Measurements from ENCODE around the gene SATB2.

Gene SATB2

DNA sequence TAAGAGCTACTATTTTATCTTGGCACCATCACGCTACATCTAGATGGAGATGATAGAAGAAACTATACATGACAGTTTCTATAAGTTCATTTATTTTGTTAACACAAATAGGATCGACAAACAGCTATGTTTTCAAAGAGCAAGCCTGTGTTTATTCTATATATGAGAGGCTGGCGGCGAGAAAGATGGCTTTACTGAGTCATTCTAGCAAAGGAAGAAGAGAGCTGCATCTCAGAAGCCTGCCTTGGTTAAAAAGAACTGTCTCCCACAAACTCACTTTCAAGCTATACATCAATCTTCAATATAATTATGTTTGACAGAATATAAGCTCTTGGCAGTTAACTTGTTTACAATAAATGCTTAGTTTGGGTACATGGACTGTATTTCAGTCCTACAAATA lies 13.0 kb downstream of the SATB2 start:
- H3K27ac Mint-ChIP-seq = no peak overlapping the region
- no peaks in the 10 kb centered on the region for H3K9me3 Mint-ChIP-seq
- no peaks in the 10 kb centered on the region for H3K36me3 Mint-ChIP-seq
- H3K4me3 Mint-ChIP-seq = no peak overlapping the region
- DNase-seq (ENCODE audit: low spot score in 2 of 2) (no peak), ATAC-seq (no peak)
- no peaks in the 10 kb centered on the region for H3K4me1 Mint-ChIP-seq

DNA sequence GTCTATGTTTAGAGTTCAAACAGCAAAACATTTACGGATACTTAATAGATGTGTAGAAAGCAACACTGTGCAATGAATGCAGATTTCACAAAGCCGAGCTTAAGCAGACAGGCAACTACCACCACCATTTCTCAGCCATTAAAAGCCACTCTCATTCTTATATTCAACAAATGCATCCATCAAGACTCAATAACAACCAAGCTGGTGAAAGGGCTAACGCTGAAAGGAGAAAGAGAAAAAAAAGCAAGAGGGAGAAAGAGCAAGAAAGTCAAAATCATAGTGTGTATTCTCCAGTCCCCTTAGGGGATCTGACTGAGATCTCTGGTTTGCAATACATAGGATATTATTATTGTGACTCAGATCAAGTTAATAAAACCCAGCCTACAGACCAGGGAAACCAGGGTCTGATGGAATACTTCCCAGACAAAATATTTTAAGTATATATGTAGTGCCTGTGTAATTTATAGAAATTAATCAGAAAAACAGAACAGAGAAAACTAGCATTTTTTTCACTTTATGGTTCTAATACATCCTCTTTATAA lies 14.1 kb downstream of the SATB2 start:
- no peak overlapping the region for H3K4me3 Mint-ChIP-seq
- no peaks in the 10 kb centered on the region for H3K9me3 Mint-ChIP-seq
- H3K27ac Mint-ChIP-seq = no peak overlapping the region
- H3K36me3 Mint-ChIP-seq = no peaks in the 10 kb centered on the region
- DNase-seq (ENCODE audit: low spot score in 2 of 2) (no peak), ATAC-seq (no peak)
- H3K4me1 Mint-ChIP-seq = no peaks in the 10 kb centered on the region

GRCh38 chr2:199442173-199442572 lies 15.6 kb downstream of the SATB2 start:
- DNase-seq (ENCODE audit: low spot score in 2 of 2) = no peak
- ATAC-seq = no peak
- Mint-ChIP-seq H3K4me1 (no peaks in the 10 kb centered on the region), H3K9me3 (no peaks in the 10 kb centered on the region), H3K4me3 (no peak overlapping the region), H3K36me3 (no peaks in the 10 kb centered on the region), H3K27ac (no peak overlapping the region)

GRCh38 chr2:199441759-199442158 lies 16.0 kb downstream of the SATB2 start:
- Mint-ChIP-seq H3K4me3 (no peak overlapping the region), H3K4me1 (no peaks in the 10 kb centered on the region), H3K36me3 (no peaks in the 10 kb centered on the region), H3K27ac (no peak overlapping the region), H3K9me3 (no peaks in the 10 kb centered on the region)
- no peak for DNase-seq (ENCODE audit: low spot score in 2 of 2)
- no peak for ATAC-seq

- Mint-ChIP-seq H3K4me3 (no peak overlapping the region), H3K36me3 (no peaks in the 10 kb centered on the region), H3K4me1 (no peaks in the 10 kb centered on the region), H3K9me3 (no peaks in the 10 kb centered on the region), H3K27ac (no peak overlapping the region)
- no peak for ATAC-seq
- DNase-seq (ENCODE audit: low spot score in 2 of 2) = no peak
These were observed 17.6 kb downstream of the SATB2 start for GRCh38 chr2:199440118-199440517.

DNA sequence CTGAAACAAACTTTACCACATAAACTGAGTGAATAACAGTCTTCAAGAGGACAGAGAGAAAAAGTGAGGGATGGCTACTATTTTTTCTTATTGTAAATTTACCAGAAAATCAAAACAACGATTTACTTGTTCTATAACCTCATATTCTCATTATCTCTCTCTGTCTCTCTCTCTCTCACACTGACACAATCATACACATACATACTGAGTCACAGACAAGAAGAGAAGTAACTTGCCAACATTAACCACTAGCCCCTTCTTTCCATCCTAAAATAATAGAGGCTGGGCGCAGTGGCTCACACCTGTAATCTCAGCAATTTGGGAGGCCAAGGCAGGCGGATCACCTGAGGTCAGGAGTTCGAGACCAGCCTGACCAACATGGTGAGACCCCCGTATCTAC lies 18.2 kb downstream of the SATB2 start:
- H3K27ac Mint-ChIP-seq = no peak overlapping the region
- DNase-seq (ENCODE audit: low spot score in 2 of 2) (no peak), ATAC-seq (no peak)
- H3K4me1 Mint-ChIP-seq = no peaks in the 10 kb centered on the region
- no peaks in the 10 kb centered on the region for H3K9me3 Mint-ChIP-seq
- no peak overlapping the region for H3K4me3 Mint-ChIP-seq
- no peaks in the 10 kb centered on the region for H3K36me3 Mint-ChIP-seq

- Mint-ChIP-seq H3K4me1 (no peaks in the 10 kb centered on the region), H3K27ac (no peak overlapping the region), H3K9me3 (no peaks in the 10 kb centered on the region), H3K36me3 (no peaks in the 10 kb centered on the region), H3K4me3 (no peak overlapping the region)
- no peak for ATAC-seq
- no peak for DNase-seq (ENCODE audit: low spot score in 2 of 2)
These were observed 18.7 kb downstream of the SATB2 start for GRCh38 chr2:199439066-199439465.

GRCh38 chr2:199434555-199434954 lies 23.2 kb downstream of the SATB2 start:
- Mint-ChIP-seq H3K4me1 (no peaks in the 10 kb centered on the region), H3K36me3 (no peaks in the 10 kb centered on the region), H3K4me3 (no peak overlapping the region), H3K27ac (no peak overlapping the region), H3K9me3 (no peaks in the 10 kb centered on the region)
- no peak for ATAC-seq
- DNase-seq (ENCODE audit: low spot score in 2 of 2) = no peak

DNA sequence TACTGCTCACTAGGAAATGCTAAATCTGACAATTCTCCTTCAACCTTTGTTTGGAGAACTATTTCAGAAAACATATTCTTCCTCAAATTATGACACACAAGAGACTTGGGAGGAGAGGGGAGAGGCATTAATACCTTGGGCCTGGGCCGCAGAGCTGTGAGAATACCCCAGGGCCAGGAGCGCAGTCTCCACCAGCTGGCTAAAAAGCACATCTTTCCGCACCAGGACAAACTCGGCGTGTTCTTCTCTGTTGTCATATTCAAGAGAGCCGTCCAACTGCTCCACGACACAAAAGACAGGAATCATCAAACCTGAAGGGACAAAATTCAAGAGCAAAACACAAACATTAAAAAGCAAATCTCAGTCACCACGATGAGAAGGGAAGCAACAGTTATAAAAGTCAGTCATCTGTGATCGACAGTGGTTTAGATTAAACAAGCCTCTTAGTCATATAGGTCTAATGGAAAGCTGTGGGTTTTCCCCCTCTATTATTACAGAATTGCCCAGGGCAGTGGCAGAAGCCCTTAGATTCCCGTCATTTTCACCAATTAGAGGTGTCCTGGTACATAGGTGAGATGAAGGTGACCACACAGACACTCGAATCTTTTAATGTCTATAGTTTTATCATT lies 24.4 kb downstream of the SATB2 start:
- no peak for ATAC-seq
- Mint-ChIP-seq H3K4me1 (no peaks in the 10 kb centered on the region), H3K36me3 (no peaks in the 10 kb centered on the region), H3K9me3 (no peaks in the 10 kb centered on the region), H3K27ac (no peak overlapping the region), H3K4me3 (no peak overlapping the region)
- no peak for DNase-seq (ENCODE audit: low spot score in 2 of 2)

- H3K27ac Mint-ChIP-seq = no peak overlapping the region
- H3K9me3 Mint-ChIP-seq = no peaks in the 10 kb centered on the region
- ATAC-seq (no peak), DNase-seq (ENCODE audit: low spot score in 2 of 2) (no peak)
- H3K4me3 Mint-ChIP-seq = no peak overlapping the region
- H3K36me3 Mint-ChIP-seq = no peaks in the 10 kb centered on the region
- H3K4me1 Mint-ChIP-seq = no peaks in the 10 kb centered on the region
These were observed 26.0 kb downstream of the SATB2 start for GRCh38 chr2:199431746-199432213.

DNA sequence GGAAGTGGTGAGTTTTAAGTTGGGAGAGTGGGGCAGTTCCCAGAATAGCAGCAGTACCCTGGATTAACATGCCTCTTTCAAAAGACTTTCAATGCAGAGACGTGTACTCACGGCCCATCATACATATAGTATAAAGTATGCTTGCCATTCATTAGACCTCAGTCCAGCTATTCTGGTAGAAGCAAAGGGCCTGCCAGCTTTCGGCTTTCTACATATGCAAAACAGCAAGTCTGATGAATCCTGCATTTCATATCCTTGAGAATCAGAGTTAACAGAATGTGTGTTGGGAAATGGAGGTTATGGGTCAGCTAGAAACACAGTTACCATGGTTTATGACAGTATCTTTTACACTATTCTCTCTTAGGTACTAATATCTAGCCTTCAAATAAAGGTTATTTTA lies 27.5 kb downstream of the SATB2 start:
- DNase-seq (ENCODE audit: low spot score in 2 of 2) (no peak), ATAC-seq (no peak)
- no peaks in the 10 kb centered on the region for H3K36me3 Mint-ChIP-seq
- no peaks in the 10 kb centered on the region for H3K4me1 Mint-ChIP-seq
- no peak overlapping the region for H3K4me3 Mint-ChIP-seq
- H3K9me3 Mint-ChIP-seq = no peaks in the 10 kb centered on the region
- no peak overlapping the region for H3K27ac Mint-ChIP-seq

GRCh38 chr2:199428291-199428690 lies 29.4 kb downstream of the SATB2 start:
- no peaks in the 10 kb centered on the region for H3K9me3 Mint-ChIP-seq
- H3K36me3 Mint-ChIP-seq = no peaks in the 10 kb centered on the region
- DNase-seq (ENCODE audit: low spot score in 2 of 2) (no peak), ATAC-seq (no peak)
- H3K27ac Mint-ChIP-seq = no peak overlapping the region
- no peaks in the 10 kb centered on the region for H3K4me1 Mint-ChIP-seq
- H3K4me3 Mint-ChIP-seq = no peak overlapping the region

DNA sequence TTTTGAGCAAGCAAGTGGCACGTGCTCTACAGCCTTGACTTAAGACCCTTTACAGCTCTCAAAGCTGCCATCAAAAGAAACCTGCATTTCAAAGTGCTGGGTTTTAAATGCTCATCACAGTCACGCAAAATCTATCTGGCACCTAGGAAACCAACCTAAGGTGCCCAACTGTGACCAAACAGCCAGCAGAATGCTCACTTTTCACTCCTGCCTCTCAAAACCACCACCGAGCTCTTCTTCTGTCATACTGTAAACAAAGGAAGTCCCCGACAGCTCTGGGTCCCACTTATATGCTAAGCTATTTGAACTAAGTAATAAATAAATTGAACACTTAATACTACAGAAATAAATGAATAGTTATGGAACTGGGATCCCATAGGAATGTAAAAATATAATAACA lies 33.6 kb downstream of the SATB2 start:
- H3K36me3 Mint-ChIP-seq = no peaks in the 10 kb centered on the region
- no peaks in the 10 kb centered on the region for H3K4me1 Mint-ChIP-seq
- DNase-seq (ENCODE audit: low spot score in 2 of 2) = no peak
- no peak for ATAC-seq
- no peak overlapping the region for H3K27ac Mint-ChIP-seq
- no peaks in the 10 kb centered on the region for H3K9me3 Mint-ChIP-seq
- no peak overlapping the region for H3K4me3 Mint-ChIP-seq

- no peak overlapping the region for H3K4me3 Mint-ChIP-seq
- no peaks in the 10 kb centered on the region for H3K36me3 Mint-ChIP-seq
- H3K9me3 Mint-ChIP-seq = no peaks in the 10 kb centered on the region
- no peaks in the 10 kb centered on the region for H3K4me1 Mint-ChIP-seq
- no peak overlapping the region for H3K27ac Mint-ChIP-seq
- no peak for ATAC-seq
- no peak for DNase-seq (ENCODE audit: low spot score in 2 of 2)
These were observed 38.3 kb downstream of the SATB2 start for GRCh38 chr2:199419428-199419827.

DNA sequence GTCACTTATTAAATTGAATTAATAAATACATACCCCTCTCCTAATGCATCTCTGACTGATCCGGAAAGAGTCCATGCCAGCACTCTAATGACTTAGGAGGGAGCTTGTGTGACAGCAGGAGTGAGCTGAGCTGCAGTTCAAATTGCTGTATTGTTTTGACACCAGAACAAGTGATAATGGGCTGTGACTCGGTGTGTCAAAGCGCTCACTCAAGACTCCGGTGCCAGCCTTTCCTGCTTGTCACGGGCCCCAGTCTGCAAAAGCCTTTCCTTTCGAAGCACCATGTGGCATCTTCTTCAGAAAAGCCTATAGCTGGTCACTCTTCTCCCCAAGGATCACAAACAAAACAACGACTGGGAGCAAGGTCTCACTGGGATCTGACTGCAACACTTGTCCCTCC lies 43.3 kb downstream of the SATB2 start:
- no peak overlapping the region for H3K4me3 Mint-ChIP-seq
- DNase-seq (ENCODE audit: low spot score in 2 of 2) (no peak), ATAC-seq (no peak)
- H3K4me1 Mint-ChIP-seq = no peaks in the 10 kb centered on the region
- H3K9me3 Mint-ChIP-seq = no peaks in the 10 kb centered on the region
- no peaks in the 10 kb centered on the region for H3K36me3 Mint-ChIP-seq
- no peak overlapping the region for H3K27ac Mint-ChIP-seq

DNA sequence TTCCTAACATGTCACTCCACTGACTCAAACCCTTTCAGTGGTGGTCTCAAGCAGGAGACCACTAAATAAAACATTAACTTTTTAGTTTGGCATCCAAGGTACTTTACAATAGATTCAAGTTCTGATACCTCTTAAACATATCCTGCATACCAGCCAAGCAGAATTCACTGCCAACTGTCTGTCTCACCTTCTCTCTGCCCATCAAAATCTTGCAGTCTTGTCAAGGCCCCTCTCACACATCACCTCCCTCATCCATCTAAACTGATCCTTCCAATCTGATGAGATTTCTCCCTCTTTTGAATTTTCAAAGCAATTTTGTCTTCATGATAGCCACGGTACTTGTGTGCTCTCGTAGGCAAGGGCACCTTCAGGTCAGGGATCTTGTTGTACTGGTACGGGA lies 43.7 kb downstream of the SATB2 start:
- DNase-seq (ENCODE audit: low spot score in 2 of 2) (no peak), ATAC-seq (no peak)
- Mint-ChIP-seq H3K9me3 (no peaks in the 10 kb centered on the region), H3K36me3 (no peaks in the 10 kb centered on the region), H3K4me1 (no peaks in the 10 kb centered on the region), H3K27ac (no peak overlapping the region), H3K4me3 (no peak overlapping the region)
